Skeletal muscle tissue (tissue), 4 donors: Measurements from ENCODE around the gene RB1. TPM values are rescaled to one million over a fixed set of nuclear protein-coding genes. Genes with fewer than 3 reads are reported as not detected.

ENCODE experiments used
- H3K27ac ChIP-seq: one replicate; pipeline ENCODE4 v1.7.0; 2013; ENCODE audit warnings: mild to moderate bottlenecking, low read depth, low read length, inconsistent platforms
- H3K27me3 ChIP-seq, 3 donors: one replicate each; pipeline ENCODE4 v1.7.0; 2013; ENCODE audit warnings: low read length in 3 of 3; ENCODE audit not compliant: control insufficient read depth in 3 of 3, insufficient read depth in 3 of 3
- H3K36me3 ChIP-seq, 3 donors: one replicate each; pipeline ENCODE4 v1.7.0; 2013; ENCODE audit warnings: low read length in 3 of 3; ENCODE audit not compliant: control insufficient read depth in 3 of 3, insufficient read depth in 3 of 3
- H3K4me1 ChIP-seq, 3 donors: one replicate each; pipeline ENCODE4 v1.7.0; 2013; ENCODE audit warnings: low read length in 3 of 3, mild to moderate bottlenecking in 3 of 3; ENCODE audit not compliant: control insufficient read depth in 3 of 3, insufficient read depth in 3 of 3
- H3K4me3 ChIP-seq, 3 donors: one replicate each; pipeline ENCODE4 v1.7.0; 2013; ENCODE audit warnings: low read length in 3 of 3
- H3K9ac ChIP-seq, 3 donors: one replicate each; pipeline ENCODE4 v1.7.0; 2013; ENCODE audit warnings: low read length in 3 of 3, mild to moderate bottlenecking in 3 of 3, moderate library complexity in 2 of 3, low read depth in 1 of 3
- H3K9me3 ChIP-seq, 3 donors: one replicate each; pipeline ENCODE4 v1.7.0; 2013; ENCODE audit warnings: low read length in 3 of 3; ENCODE audit not compliant: control insufficient read depth in 3 of 3
- total RNA-seq: library from RNA; depleted of rRNA; stranded (reverse); fragments of >200 nt; gene quantifications from one replicate; pipeline ENCODE4 v1.2.3, GENCODE V29; 2014
- donor health status: Osteomylitis.

Gene RB1
- total RNA-seq, 1 donor from 2014 or later, result 39.7 TPM

DNA sequence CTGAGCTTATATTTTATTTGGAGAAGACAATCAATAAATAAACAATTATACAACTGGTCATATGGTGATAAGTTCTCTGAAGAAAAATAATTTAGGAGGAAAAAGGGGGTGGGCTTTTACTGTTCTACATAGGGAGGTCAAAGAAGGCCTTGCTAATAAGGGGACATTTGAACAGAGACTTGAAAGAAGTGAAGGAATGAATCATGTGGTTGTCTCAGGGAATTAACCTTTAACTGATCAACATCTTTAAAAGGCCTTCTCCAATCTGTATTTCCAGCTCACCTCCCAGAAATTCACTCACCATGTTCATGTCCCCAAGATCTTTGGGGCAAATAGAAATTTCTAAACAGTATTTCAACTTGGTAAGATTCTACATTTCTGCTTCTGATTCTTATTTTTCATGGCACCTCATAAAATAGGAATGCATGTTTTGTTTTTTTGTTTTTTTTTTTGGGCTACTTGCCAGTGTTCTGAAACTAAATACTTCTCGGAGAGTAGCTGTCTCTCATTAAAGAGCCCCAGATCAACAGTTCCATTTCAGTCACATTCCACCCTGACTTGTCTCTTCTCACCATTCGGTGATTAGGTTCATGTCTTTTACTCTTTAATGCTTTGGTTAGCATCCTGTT, 128.6 kb downstream of the RB1 start:
- H3K27me3 ChIP-seq, result no peaks in the 10 kb centered on the region
- H3K4me3 ChIP-seq, result no peak overlapping the region
- H3K9me3 ChIP-seq, result no peaks in the 10 kb centered on the region
- H3K27ac ChIP-seq, result peak overlapping the region; percentile 32
- H3K4me1 ChIP-seq, result peaks cover 6 to 9% (median 7%) of the 10 kb centered on the region in 3 donors
- H3K9ac ChIP-seq, result no peak overlapping the region
- no peaks in the 10 kb centered on the region for H3K36me3 ChIP-seq

GRCh38 chr13:48434200-48434599, 130.6 kb downstream of the RB1 start:
- no peaks in the 10 kb centered on the region for H3K36me3 ChIP-seq
- H3K27me3 ChIP-seq, result no peaks in the 10 kb centered on the region
- H3K27ac ChIP-seq, result no peak overlapping the region
- H3K9ac ChIP-seq, result no peak overlapping the region
- H3K4me1 ChIP-seq, result peaks cover 7 to 9% (median 9%) of the 10 kb centered on the region in 3 donors
- H3K4me3 ChIP-seq, result no peak overlapping the region
- no peaks in the 10 kb centered on the region for H3K9me3 ChIP-seq

DNA sequence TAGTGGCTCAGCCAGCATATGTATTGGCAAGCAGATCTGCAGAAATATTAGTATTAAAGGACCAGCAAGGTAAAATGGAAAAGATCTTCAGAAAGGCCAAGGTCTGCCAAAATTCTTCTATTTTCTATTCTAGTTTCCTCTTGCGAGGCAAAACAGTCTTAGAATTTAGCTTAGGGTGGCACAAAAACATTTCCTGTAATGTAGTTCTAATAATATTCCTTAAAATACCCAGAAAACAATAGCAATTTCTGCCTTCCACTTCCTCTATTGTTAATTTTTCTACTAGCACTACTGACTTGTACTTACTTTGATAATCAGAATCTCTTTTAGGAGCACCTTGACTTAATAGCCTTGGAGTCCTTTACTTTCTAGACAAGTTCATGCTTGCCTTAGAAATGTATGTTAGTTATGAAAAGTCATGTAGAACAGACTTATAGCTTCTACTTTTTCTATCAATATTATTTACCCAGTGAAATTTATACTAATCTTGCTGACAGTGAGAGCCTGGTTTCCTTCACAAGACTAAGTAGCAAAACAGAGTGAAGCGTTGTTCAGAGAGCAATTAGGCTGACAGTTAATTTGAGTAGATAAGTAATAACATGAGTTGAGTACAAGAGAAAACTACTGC, 133.2 kb downstream of the RB1 start:
- Histone ChIP-seq H3K27me3 (no peaks in the 10 kb centered on the region), H3K27ac (peak overlapping the region; percentile 42), H3K36me3 (no peaks in the 10 kb centered on the region), H3K9me3 (no peaks in the 10 kb centered on the region), H3K4me3 (no peak overlapping the region), H3K4me1 (peaks cover 5 to 7% (median 7%) of the 10 kb centered on the region in 3 donors), H3K9ac (peak overlapping the region in 2 of 3 donors; percentile 21 to 41)

DNA sequence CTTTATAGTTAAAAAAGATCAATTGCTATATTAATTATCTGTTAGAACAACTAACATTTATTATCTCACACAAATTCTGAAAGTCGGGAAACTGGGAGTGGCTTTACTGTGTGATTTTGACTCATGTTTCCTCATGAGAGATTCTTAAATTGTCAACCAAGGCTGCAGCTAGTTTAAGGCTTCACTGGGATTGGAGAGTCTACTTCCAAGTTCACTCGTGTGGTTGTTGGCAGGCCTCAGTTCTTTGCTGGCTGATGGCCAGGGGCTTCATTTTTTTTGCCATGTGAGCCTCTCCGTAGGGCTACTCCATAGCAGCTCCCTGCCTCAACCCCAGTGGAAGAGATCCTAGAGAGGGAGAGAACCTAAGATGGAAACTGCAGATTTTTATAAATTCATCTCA, 133.8 kb downstream of the RB1 start:
- no peak overlapping the region for H3K9ac ChIP-seq

GRCh38 chr13:48443442-48444208, 140.1 kb downstream of the RB1 start:
- H3K4me1 ChIP-seq, result no peaks in the 10 kb centered on the region

More for the DNA sequence above, 133.8 kb downstream of the RB1 start:
- H3K36me3 ChIP-seq, result no peaks in the 10 kb centered on the region
- H3K9me3 ChIP-seq, result no peaks in the 10 kb centered on the region
- peaks cover 4 to 5% (median 4%) of the 10 kb centered on the region in 3 donors for H3K4me1 ChIP-seq
- peak overlapping the region; percentile 42 for H3K27ac ChIP-seq
- H3K4me3 ChIP-seq, result peak overlapping the region in 1 of 3 donors; percentile 23
- no peaks in the 10 kb centered on the region for H3K27me3 ChIP-seq

DNA sequence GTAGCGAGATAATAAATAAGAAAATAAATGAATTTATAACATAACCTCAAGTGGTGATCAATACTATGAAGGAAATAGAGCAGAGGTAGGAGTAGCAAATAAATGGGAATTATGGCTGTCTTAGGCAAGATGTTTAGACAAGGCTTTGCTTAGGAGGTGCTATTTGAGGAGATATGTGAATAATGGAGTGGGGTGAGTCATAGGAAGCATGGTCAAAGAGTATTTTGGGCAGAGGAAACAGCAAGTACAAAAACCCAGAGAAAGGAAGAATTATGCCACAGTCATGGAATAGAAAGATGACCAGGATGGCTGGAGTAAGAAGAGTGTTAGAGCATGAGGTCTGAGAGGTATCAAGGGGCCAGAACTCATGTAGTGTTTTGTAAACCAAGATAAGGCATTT, 142.9 kb downstream of the RB1 start:
- Histone ChIP-seq H3K9ac (no peak overlapping the region), H3K4me3 (no peak overlapping the region), H3K36me3 (peaks cover 0 to 3% (median 0%) of the 10 kb centered on the region in 3 donors), H3K4me1 (no peaks in the 10 kb centered on the region), H3K27me3 (no peaks in the 10 kb centered on the region), H3K27ac (no peak overlapping the region), H3K9me3 (no peaks in the 10 kb centered on the region)

More at GRCh38 chr13:48443442-48444208, 140.1 kb downstream of the RB1 start:
- Histone ChIP-seq H3K9ac (no peak overlapping the region), H3K4me3 (no peak overlapping the region), H3K27ac (no peak overlapping the region), H3K36me3 (peaks cover 0 to 3% (median 0%) of the 10 kb centered on the region in 3 donors), H3K9me3 (no peaks in the 10 kb centered on the region), H3K27me3 (no peaks in the 10 kb centered on the region)

DNA sequence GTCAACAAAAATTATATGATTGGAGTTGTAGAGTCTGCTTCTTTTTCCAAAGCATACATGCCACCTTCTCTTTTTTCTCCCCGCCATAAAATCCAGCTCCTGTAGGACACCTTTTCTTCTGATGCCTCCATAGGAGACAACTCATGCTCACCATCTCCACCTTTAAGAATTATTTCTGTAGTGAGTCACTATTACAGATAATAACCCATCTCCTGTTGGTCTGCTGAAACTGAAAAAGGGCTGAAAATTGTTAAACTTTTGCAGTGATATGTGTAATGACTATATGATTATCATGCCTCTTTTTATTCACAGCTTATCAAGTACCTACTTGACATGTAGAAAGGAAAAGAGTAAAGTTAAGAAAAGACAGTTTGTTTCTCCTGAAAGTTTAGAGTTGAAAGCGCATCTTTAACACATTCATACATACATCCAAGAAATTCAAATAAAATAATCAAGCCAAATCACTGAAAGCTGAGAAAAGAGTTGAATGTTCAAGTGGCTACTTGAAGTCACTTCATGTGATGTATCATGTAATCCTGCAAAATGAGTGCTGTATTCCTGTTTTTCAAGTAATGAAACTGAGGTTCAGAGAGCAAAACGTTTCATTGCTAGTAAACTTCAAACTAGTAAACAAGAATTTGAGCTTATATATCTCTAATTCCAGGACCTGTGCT, 144.9 kb downstream of the RB1 start:
- H3K36me3 ChIP-seq, result peaks cover 0 to 6% (median 1%) of the 10 kb centered on the region in 3 donors
- peak overlapping the region; percentile 16 for H3K27ac ChIP-seq
- no peak overlapping the region for H3K9ac ChIP-seq
- no peaks in the 10 kb centered on the region for H3K27me3 ChIP-seq
- no peak overlapping the region for H3K4me3 ChIP-seq
- no peaks in the 10 kb centered on the region for H3K9me3 ChIP-seq
- no peaks in the 10 kb centered on the region for H3K4me1 ChIP-seq

DNA sequence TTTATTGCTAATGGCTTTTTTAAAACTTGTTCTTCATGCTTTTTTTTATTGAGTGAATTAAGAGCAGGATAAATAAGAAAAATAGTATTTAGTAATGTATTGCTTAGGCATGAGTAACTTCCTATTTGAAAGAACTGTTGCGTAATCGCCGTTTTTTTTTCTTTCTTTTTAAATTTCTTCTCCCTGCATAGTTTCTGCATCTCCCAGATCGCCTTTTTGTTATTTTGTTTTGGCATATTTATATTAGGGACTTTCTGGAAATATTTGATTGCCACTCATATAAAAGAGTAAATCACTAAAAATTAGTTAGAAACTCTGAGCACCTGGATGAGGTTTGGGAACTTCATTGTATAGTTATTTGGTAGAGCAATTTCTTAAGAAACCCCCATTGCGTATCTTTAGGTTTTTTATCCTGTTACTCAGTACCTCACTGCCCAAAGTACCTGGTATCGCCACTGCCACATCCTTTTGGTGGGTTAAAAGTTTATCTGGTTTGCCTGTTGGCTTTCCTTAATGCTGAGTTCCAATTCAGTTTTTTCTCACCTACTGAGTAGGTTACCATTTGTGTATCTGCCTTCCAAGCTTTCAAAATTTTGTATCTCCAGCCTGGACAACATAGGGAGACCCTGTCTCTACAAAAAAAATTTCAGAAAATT, 145.5 kb downstream of the RB1 start:
- peaks cover 0 to 11% (median 7%) of the 10 kb centered on the region in 3 donors for H3K36me3 ChIP-seq
- H3K9ac ChIP-seq, result no peak overlapping the region
- no peak overlapping the region for H3K4me3 ChIP-seq
- H3K4me1 ChIP-seq, result no peaks in the 10 kb centered on the region
- no peaks in the 10 kb centered on the region for H3K27me3 ChIP-seq
- no peaks in the 10 kb centered on the region for H3K9me3 ChIP-seq
- no peak overlapping the region for H3K27ac ChIP-seq

- H3K27me3 ChIP-seq, result no peaks in the 10 kb centered on the region
- no peak overlapping the region for H3K27ac ChIP-seq
- H3K4me3 ChIP-seq, result no peak overlapping the region
- no peaks in the 10 kb centered on the region for H3K4me1 ChIP-seq
- H3K36me3 ChIP-seq, result peaks cover 0 to 15% (median 10%) of the 10 kb centered on the region in 3 donors
- H3K9me3 ChIP-seq, result no peaks in the 10 kb centered on the region
- no peak overlapping the region for H3K9ac ChIP-seq
Measured at GRCh38 chr13:48449656-48450055, 146.1 kb downstream of the RB1 start.
